DMS 273 (cell line): ENCODE data around the gene HOXC11.
A peak's percentile ranks its signal among the peaks of the same experiment; 100 is the strongest.

Experiments used
- DNase-seq: peaks from one replicate; lab custom pipeline; 2025; ENCODE audit not compliant: unreplicated experiment; lab: John Stamatoyannopoulos, UW

The HOXC11 gene

DNA sequence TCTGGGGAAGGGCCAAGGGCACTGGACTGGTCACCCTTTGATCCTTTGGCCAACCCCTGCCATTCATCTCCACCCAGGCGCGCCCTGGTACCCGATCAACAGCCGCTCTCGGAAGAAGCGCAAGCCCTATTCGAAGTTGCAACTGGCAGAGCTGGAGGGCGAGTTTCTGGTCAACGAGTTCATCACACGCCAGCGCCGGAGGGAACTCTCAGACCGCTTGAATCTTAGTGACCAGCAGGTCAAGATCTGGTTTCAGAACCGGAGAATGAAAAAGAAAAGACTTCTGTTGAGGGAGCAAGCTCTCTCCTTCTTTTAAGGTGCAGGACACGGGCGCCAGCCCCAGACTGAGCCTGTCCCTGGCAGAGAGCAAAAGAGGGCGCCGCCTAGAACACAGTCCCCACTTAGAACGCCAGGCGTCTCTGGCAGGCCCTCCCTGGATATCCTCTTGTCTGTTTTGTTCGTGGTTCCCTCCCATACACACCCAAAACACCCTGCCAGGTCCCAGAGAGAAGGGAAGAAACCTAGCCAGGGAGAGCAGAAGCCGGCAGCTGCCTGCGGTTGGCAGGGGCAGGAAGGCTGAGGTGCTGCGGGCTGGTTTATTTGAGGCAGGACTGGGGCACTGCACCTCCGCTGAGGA is 16.6 kb upstream of the HOXC11 start:
- DNase-seq = peak; percentile 28

DNA sequence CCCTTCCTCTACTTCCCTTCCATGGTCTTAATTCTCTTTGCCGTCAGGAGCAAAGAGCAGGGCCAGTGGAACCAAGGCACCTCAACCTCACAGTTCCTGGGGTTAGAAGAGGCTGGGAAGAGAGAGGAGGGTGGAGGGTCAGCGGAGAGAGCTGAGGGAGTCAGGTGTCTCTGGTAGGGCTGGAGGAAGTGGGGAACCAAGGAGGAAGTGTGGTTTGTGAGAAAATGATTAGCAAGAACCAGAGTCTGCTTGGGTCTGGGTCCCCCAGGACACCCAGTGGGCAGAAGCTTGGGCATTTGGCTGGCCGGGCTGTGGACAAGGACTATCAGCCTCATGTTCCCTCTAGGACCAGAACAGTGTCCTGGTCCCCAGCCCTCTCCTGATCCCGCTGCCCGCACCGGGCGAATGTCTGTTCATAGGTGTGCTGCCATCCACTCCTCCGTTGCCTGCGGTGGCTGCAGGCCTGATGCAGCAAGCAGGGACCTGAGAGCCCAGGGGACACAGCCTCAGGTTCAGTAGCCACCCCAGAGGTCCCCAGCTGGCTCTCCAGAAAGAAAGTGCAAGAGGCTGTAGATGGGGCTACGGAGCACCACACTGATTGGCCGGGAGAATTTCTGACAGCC is 15.9 kb upstream of the HOXC11 start:
- no peak for DNase-seq

DNA sequence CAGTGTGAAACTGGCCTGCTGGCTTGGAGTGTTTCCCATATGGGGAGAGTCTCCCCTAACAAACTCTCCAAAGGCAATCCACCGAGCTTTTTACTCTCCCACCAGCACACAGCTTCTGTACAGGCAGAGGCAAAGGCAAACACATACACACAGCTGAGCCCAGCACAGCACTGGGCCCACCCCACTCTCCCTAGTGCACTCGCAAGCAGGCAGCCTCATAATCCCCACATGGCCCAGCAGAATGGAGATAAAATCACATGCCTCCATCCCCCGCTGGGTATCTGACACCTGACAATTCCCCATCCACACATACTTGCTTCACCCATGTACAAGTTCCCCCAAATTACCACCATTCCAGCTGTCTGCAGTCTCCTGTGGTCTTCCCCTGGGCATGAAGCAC is 14.8 kb upstream of the HOXC11 start:
- DNase-seq = no peak

DNA sequence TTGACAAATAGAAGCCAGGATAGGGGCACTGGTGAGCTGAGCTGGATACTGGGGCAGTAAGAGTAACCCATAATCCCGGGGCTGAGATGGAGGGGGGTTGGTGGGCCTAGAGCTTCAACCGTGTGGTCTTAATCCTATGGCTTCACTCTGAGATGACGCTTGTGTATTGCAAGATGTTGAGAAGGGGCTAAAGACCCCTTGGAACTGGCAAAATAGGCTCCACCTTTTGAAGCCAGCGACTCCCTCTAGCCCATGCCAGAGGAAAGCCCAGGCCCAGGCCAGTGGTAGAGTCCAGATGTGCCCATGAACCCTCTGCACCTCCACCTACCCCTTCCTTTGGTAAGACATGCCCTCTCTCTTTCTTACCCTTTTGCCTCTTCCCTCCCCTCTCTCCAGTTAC is 13.6 kb upstream of the HOXC11 start:
- no peak for DNase-seq

DNA sequence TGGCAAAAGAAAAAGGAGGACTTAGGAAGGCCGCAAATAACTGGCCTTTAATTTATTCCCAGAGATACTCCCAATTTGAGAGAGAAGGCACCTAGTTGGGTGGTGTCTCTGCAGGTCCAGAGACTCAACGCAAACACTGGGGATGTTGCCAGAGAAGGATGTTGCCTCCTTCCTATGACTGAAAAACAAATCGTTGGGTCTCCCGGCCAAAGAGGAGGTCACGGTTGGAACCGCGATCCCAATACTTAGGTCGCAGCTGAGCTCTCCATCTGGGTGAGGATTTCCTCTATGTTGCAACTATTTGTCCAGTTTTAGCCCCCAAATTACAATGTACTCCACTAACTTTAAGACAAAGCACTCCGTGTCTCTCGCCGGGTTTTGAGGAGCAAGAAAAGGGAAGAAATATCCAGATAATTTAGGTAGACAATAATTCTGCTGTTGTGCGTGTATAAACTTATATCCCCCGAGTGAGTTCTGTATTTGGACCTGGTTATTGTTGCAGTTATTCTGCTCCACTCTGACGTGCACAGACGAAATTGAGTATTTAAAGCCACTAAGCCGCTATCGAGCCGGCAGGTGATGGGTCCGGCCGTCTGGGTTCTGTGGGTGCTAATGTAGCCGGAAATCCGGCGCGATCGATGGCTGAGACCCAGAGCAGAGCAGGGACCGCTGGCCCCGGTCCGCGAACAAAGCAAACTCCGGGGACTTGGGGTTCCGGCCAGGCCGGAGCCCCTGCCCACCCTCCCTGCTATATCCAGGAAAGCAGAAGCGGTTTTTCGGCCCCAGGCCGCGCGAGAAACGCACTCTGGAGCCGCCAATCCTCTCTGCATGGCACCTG is 12.5 kb upstream of the HOXC11 start:
- DNase-seq = no peak

DNA sequence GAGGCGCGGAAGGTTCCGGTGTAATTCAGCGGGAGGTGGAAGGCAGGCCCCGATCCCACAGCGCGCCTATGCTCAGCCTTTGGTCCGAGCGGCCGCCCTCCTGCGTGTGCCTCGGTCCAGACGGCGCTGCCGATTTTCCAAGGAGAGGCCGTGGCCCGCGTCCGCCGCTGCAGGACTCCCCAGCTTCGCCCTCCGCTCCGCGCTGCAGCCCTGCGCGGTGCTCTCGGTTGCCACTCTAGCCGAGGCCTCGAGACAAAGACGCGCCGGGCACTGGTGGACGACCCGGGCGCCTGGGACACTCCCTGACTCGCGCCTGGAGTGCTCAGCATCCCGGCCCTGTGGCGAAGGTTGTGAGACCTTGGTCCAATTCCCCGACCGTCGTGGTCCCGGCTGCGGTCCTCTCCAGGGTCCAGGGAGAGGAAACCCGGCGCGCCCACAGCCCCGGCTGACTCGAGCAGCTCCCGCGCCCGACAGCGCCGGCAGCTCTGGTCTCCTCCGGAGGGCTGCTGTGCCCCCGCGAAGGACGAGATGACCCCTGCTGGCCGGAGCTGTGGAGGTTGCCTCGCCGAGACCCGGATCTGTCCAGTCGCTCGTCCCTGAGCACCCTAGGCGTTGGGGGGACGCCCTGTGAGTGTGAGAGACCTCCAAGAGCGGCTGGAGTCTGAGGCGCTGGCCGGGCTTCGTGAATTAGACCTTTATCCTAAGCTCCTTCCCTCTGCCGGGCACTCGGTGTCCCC is 11.7 kb upstream of the HOXC11 start:
- no peak for DNase-seq

DNA sequence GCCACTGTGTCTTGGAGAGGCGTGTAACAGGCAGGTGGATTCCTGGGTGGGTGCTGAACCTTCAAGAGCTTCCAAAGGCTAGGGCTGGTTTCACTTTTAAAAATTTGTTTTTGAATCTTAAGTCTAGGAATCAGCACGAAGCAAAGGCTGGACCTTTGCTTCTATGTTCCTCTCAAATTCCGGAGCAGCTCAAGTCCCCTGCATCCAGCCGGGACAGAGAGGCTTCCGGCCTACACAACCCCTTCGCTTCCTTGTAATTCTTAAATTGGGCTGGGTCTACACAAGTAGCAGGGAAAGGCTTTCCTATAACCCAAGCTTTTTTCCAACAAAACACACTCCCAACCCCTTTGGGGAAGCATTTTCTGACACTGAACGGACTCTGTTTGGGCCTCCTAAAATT is 9.9 kb upstream of the HOXC11 start:
- DNase-seq = no peak

DNA sequence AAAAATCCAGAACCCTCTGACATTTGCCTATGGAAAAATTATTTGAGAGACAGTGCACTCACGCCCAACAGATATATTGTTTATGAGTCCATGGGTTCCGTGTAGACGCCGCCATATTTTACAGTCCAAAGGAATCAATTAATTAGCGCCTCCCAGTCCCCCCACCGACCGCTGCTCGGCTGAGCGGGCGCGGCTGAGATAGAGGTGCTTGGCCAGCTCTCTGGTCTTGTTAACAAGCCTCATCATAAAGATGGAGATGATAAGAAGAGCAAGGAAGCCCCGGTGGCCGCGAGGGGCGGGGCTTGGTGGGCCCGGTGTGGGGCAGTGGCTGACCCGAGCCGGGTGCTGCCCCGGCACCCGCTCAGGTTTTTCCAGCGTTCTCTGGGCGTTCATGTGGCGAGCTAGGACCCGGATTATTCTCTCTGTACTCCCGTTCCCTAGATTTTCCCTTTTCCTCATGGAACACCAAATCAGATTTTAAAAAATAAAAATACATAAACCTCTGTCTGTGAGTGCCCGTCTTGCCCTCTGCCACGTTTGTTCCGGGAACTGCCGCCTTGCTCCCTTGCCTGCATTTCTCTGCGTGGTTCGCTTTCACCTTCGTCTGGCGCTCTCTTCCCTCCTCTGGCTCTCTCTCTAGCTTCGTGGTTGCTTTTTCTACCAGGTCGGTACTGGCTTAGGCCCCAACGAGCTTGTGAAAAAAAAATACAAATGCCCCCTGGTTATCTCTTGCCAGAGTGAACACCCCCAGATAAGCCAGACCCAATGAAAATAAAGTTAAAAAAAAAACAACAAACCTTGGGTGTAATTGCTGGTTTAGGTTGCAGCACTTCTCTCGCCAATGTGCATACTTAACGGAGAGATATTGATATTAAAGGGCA is 9.3 kb upstream of the HOXC11 start:
- no peak for DNase-seq

DNA sequence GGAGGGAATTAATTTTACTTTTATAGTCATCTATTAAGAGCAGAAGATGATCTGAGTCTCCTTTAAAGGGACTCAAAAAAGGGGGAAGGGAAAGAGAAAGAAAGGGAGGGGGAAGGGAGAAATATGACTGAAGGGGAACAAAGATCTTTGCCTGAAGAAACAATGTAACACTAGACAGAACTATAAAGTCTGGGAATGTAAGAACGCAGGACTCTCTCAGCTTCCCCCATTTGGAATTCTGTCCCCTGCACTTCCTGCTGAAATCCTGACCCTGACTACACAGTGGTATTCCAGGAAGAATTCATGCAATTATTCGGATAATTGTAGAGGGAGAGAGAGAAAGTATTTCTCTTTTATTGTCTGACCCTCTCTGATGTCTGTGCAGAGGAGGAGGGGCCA is 8.6 kb upstream of the HOXC11 start:
- no peak for DNase-seq

DNA sequence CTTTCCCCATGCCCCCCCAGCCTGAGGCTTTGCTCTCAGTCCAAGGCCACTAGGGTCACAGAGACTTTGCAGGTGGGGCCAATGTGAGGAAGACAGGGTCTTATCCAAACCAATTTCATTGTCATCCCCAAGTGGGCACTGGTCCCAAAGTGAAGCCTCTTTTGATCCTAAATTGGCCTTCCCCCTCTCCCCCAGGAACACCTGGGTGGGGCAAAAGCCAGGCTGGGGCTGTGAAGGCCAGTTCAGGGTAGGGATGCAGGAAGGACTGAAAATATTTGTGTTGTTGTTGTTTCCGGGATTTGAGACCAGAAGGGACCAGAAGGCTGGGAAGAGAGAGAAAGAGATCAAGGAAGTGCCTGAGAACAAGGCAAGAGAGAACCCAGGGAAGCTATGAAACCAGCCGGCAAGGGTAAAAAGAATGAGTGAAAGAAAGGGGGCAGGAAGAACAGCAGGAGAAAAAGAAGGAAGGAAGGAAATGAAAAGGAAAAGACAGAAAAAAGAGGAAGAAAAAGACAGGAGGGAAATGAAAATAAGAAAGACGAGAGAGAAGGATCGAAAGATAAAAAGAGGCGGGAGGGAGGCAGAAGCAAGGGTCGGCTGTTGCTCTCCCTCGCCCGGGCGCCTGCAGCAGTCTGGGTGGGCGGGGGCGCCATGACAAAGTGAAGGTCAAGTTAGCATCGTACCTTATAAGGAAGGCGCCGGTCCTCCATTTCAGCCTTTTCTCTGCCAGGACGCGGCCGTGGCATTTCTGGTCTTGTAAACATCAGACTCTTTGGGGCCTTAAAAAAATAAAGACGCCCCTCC is 7.4 kb upstream of the HOXC11 start:
- no peak for DNase-seq

DNA sequence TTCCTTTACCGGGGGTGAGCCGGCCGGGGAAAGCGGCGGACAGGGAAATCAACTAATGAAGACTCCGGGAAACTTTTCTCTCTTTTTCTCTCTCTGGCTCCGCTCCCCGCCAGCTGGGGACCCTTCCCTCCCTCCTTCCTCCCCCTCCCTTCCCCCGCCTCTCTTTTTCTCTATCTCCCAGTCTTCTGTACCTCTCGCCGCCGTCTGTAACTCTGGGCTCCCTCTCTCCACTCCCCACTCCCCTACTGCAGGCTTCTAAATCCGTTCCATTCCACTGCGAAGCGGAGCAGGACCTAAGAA is 6.9 kb upstream of the HOXC11 start:
- no peak for DNase-seq

DNA sequence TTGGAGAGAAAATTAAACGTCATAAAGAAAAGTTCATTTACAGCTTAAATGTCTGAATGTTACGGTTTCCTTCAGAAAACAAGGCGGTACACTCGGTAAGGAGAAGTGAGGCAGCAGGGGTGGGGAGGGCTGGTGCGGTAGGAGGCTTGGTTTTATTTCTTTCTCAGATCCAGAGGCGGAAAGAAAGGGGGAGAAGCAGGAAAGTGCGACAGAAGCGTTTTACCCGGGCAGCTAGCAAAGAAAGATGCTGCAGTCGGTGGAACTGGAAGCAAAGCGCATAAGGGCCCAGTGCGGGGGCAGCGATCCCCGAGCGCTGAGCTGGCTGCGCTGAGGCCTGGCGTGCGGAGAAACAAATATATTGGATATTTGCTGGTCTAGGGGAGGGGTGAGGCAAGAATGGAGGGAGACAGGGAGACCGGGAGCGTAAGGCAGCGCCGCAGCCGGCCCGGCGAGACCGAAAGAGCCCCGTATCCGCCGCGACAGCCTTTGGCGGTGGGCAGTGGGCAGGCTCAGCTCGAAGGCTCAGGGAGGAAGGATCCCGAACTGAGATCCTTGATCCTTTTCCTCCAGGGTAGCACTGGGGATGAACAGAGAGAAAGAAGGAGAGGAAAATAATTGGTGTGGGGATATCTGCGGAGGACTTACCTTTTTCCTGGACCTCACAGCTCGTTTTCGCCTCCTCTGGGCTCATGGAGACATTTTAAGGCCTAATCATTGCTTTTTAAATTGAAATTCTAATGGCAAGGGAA is 6.4 kb upstream of the HOXC11 start:
- DNase-seq = no peak

DNA sequence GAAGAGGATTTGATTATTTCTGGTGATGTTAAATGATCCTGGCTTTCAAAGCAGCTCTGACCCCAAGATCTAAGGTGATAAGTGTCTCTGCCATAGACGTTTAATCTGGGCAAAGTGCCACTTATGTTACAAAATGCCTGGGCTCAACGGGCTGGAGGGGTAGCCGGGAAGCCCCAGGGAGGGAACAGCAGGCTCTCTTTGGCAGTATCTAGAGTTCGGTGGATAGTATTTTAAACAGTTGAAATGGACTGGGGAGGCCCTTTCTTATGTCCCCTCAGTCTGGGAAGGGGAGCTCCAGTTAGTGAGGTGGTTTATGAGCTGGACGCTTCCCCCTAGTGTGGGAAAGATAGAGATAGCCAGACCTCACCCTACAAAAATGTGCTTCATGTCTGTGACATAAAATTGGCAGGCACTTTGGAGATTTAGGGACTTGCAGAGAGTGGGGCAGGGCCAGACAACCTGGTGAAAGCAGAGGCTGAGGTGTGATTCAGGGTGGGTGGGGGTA is 5.5 kb upstream of the HOXC11 start:
- peak; percentile 10 for DNase-seq

DNA sequence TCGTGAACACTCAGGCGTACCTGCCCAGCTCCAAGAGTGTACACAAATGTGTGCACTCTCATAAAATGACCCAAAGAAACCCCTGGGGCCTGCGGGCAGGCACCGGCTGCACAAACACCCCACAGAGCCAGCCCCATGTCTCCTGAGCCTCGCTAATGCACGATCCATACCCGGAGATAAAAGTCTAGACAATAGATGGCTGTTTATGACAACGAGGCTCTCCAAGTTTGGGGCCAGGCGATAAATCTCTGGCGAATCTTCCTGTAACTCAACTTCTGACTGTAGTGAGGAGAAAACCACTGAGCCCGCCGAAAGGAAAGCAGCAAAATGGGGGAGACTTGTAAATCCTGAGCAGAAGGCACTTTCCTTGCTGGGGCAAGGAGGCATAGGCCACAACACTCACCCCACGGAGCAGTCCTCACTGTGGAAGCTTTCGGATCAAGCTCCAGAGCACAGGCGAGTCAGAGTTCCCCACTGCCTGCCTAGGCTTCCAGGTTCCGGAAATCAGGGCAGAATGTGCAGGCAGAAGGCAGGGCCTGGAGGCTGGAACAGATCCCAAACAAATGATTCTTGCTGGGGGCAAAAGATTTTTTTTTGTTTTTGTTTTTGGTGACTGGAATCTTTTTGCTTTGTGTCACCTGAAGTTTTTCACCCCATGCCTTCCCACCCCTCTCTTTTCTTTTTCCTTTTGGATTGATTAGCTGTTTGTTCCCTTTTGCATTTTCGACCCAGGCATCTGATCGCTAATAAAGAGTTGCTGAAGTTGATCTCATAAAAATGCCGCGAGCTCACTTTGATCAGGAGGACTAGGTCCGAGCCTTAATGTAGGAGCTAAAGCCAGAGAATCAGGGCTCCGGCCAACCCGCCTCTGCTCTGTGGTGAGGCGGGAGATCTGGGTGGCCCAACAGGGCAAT is 4.5 kb upstream of the HOXC11 start:
- no peak for DNase-seq

DNA sequence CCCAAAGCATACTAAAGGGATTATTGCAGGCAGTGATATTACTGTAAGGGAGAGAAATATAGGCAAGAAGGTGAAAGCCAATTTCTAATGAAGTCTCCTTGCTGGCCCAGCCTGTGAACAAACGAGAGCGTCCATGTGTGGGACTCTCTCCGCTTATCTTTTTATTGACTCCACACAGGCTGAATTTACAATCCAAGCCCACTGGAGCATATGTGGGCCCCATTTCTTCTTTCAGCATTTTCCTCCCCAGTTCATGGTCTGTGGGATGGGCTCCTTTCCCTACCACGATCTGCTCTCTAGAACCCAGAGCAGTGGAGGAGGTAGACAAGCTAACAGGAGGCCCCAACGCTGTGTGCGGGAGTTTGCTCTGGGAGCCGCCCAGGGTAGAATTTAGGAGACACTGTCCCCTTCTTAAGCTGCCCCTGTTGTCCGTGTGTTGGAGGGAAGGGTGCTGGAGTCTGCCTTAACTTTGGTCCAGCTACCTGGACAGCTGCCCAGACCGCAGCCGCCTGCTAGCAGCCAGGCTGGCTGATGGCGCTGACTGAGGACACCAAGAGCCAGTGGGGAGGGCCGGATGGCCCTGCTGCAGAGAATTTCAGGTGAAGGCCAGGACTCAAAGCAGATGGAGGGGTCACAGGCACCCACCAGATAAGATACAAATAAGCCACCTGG is 3.2 kb upstream of the HOXC11 start:
- DNase-seq = no peak

DNA sequence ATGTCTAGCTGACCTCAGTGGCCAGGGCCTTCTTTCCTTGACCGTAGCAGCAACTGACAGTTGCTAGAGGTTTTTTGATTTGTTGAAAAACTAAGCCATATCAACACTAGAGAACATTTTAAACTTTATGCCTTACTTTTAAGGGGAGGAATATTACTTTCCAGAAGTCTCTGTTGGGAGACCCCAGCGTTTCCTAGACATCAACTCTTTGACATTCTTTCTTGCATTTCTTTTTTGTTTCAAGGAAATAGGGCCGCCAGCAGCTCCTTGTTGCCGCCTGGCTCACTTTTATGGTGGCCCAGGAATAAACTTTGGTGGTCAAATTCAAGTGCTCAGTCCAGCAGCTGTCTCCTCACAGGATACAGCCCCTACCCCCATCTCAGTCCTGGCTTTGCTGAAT is 2.5 kb upstream of the HOXC11 start:
- DNase-seq = no peak

DNA sequence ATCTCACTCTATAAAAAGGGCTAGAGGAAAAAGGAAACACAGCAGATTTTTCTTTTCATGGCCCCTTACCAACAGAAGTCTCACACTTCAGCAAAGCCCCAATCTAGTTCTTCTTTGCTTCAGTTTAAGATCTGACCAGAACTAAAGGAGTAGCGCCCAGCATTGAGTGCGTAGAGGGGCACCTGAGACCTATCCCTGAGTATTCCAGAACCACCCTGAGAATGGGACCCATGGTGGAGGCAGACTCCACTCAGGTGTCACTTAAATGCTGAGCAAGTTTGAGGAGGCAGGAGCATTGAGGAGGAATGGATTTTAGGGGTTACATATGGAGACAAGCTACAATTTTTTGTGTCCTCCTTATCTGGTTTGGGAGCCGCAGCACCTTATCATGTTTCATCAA is 1.8 kb upstream of the HOXC11 start:
- DNase-seq = no peak

DNA sequence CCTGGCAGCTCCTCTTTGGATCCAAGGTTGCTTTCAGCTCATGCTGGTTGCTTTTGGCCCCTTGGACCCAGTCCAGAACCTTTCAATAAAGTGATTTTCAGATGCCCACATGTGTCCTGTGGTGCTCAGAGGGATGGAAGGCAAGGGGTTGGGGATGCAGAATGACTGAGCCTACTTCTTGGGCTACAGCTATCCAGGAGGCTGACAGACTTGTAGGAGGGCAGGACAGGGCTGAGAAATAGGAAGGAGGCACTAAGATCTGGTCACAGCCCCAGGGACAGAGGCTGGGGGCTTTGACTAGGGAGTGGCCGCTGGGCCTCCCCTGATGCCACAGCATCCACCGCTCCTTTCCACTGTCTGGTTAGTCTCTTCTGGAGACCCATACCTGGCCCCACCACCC is 1.2 kb upstream of the HOXC11 start:
- DNase-seq = no peak
